CD4-positive, alpha-beta T cell treated with Interferon gamma for 1 hour (primary cell): ENCODE results near the gene GUCY2C.

Experiments
- DNase-seq: peaks from one replicate; pipeline ENCODE4 v3.0.0-alpha.2; 2020

GUCY2C gene

GRCh38 chr12:14564336-14564959 lies 132.0 kb downstream of the GUCY2C start:
- DNase-seq = no peak

- no peak for DNase-seq
Measured at GRCh38 chr12:14563046-14563445, 133.4 kb downstream of the GUCY2C start.
